GM23338 (cell line): ENCODE data around the gene NUP214.

ENCODE experiments used
- CREB1 ChIP-seq: fragments of 250-450 bp; sonication (Bioruptor Pico); IDR thresholded peaks from 2 replicates; pipeline ENCODE4 v1.5.0; 2020; ENCODE audit warnings: low read depth, mild to moderate bottlenecking, moderate library complexity
- ETS1 ChIP-seq: IDR thresholded peaks from 2 replicates; pipeline ENCODE4 v1.6.1; 2016; ENCODE audit warnings: antibody characterized with exemption
- EZH2 ChIP-seq: fragments of 200-600 bp; sonication (generic); IDR thresholded peaks from one replicate; pipeline ENCODE4 v1.8.0; 2017; ENCODE audit warnings: antibody characterized with exemption, mild to moderate bottlenecking, low read depth; ENCODE audit not compliant: unreplicated experiment
- NANOG ChIP-seq: IDR thresholded peaks from 2 replicates; pipeline ENCODE4 v1.6.1; 2016; ENCODE audit warnings: antibody characterized with exemption, borderline replicate concordance
- TF ChIP-seq, protein P1 (sequence below), 2 experiments: fragments of 200-600 bp in 1 of 2; sonication (generic) in 1 of 2; conservative IDR thresholded peaks; 2 replicates each; pipeline versions ENCODE4 v1.5.1 to v1.6.1; 2016 to 2017; ENCODE audit warnings: antibody characterized with exemption in 2 of 2, low read depth in 2 of 2, mild to moderate bottlenecking in 2 of 2, moderate library complexity in 1 of 2
- TF ChIP-seq, protein P2 (sequence below): IDR thresholded peaks from one replicate; pipeline ENCODE4 v1.6.1; 2018; ENCODE audit warnings: antibody characterized with exemption; ENCODE audit not compliant: unreplicated experiment

GRCh38 chr9:131101207-131101964 lies 24.0 kb upstream of the NUP214 start:
- TF ChIP-seq, protein P1, sequence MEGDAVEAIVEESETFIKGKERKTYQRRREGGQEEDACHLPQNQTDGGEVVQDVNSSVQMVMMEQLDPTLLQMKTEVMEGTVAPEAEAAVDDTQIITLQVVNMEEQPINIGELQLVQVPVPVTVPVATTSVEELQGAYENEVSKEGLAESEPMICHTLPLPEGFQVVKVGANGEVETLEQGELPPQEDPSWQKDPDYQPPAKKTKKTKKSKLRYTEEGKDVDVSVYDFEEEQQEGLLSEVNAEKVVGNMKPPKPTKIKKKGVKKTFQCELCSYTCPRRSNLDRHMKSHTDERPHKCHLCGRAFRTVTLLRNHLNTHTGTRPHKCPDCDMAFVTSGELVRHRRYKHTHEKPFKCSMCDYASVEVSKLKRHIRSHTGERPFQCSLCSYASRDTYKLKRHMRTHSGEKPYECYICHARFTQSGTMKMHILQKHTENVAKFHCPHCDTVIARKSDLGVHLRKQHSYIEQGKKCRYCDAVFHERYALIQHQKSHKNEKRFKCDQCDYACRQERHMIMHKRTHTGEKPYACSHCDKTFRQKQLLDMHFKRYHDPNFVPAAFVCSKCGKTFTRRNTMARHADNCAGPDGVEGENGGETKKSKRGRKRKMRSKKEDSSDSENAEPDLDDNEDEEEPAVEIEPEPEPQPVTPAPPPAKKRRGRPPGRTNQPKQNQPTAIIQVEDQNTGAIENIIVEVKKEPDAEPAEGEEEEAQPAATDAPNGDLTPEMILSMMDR (conservative IDR thresholded peaks at IDR 0.05; ENCODE audit: low read depth in 2 of 2) = no peak
- TF ChIP-seq EZH2 (no peak), CREB1 (no peak), NANOG (no peak), ETS1 (no peak)
- TF ChIP-seq, protein P2, sequence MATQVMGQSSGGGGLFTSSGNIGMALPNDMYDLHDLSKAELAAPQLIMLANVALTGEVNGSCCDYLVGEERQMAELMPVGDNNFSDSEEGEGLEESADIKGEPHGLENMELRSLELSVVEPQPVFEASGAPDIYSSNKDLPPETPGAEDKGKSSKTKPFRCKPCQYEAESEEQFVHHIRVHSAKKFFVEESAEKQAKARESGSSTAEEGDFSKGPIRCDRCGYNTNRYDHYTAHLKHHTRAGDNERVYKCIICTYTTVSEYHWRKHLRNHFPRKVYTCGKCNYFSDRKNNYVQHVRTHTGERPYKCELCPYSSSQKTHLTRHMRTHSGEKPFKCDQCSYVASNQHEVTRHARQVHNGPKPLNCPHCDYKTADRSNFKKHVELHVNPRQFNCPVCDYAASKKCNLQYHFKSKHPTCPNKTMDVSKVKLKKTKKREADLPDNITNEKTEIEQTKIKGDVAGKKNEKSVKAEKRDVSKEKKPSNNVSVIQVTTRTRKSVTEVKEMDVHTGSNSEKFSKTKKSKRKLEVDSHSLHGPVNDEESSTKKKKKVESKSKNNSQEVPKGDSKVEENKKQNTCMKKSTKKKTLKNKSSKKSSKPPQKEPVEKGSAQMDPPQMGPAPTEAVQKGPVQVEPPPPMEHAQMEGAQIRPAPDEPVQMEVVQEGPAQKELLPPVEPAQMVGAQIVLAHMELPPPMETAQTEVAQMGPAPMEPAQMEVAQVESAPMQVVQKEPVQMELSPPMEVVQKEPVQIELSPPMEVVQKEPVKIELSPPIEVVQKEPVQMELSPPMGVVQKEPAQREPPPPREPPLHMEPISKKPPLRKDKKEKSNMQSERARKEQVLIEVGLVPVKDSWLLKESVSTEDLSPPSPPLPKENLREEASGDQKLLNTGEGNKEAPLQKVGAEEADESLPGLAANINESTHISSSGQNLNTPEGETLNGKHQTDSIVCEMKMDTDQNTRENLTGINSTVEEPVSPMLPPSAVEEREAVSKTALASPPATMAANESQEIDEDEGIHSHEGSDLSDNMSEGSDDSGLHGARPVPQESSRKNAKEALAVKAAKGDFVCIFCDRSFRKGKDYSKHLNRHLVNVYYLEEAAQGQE = no peak
